ENCODE measurements around the gene FBXL15.

FBXL15 gene

GRCh38 chr10:102424145-102424544, 3.5 kb downstream of the FBXL15 start:
- no peak overlapping the region for H3K4me3 ChIP-seq (ENCODE audit: low read depth, low read length)
- DNase-seq (ENCODE audit: low read depth): no peak

DNA sequence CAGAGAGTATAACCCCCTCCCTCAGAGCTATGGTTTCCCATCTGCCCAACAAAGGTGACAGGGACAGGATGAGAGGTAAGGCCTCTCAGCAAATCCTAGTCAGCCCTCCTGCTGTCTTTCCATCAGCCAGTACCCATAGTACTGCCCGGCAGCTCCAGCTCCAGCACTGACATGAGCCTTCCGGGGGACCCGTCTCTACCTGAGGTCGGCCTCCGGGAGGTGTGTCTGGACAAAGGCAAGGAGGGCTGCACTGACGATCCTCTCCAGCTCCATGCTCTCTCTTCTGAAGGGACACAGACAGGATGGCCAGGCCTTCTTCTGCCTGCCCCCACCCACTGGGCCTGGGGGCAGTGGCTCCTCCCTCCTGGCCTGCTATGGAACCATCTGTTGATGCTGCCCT, 4.3 kb downstream of the FBXL15 start:
- no peak overlapping the region for H3K4me3 ChIP-seq (ENCODE audit: low read depth, low read length)
- no peak for DNase-seq (ENCODE audit: low read depth)

DNA sequence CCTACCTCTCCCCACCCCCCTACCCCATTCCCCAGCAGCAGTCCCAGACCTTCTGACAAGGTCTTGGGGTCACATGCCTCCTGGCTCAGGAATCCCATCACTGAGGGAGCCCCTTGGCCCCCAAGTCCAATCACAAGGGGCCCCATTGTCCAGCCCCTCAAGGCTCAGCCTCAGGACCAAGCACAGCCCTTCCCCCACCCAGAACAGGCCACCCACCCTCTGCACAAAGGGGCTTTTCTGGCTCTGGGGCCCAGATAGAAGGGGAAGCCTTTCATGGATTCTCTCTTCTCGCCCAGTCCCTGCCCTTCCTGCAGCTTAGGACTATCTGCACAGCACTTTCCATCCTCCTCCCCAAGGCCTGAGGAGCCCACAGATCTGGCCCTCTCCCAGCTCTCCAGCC, 4.8 kb downstream of the FBXL15 start:
- H3K4me3 ChIP-seq (ENCODE audit: low read depth, low read length): no peak overlapping the region
- no peak for DNase-seq (ENCODE audit: low read depth)

DNA sequence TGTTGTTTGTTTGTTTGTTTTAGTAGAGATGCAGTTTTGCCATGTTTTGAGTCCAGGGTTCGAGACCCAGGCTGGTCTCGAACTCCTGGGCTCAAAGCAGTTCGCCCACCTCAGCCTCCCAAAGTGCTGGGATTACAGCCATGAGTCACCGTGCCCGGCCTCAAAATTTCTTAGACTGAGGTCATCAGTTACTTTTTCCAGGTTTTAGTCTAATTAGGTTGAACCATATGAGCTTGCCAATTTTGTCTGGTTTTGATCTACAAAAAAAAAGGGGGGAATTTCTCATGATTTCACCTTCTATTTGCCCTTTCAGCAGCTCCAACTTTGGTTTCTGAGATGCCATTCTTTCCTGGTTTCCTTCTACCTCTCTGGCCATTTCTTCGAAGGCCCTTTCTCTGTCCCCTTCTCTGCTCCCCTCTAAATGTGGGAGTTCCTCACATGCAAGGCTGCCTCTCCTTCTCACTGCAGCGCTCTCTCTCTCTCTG, 6.2 kb downstream of the FBXL15 start:
- DNase-seq (ENCODE audit: low read depth): no peak
- no peak overlapping the region for H3K4me3 ChIP-seq (ENCODE audit: low read depth, low read length)

GRCh38 chr10:102429468-102429867, 8.8 kb downstream of the FBXL15 start:
- no peak overlapping the region for H3K4me3 ChIP-seq (ENCODE audit: low read depth, low read length)
- DNase-seq (ENCODE audit: low read depth): no peak

GRCh38 chr10:102431452-102432124, 11.0 kb downstream of the FBXL15 start:
- peak overlapping the region; percentile 90 for H3K4me3 ChIP-seq (ENCODE audit: low read depth, low read length)
- DNase-seq (ENCODE audit: low read depth): no peak

DNA sequence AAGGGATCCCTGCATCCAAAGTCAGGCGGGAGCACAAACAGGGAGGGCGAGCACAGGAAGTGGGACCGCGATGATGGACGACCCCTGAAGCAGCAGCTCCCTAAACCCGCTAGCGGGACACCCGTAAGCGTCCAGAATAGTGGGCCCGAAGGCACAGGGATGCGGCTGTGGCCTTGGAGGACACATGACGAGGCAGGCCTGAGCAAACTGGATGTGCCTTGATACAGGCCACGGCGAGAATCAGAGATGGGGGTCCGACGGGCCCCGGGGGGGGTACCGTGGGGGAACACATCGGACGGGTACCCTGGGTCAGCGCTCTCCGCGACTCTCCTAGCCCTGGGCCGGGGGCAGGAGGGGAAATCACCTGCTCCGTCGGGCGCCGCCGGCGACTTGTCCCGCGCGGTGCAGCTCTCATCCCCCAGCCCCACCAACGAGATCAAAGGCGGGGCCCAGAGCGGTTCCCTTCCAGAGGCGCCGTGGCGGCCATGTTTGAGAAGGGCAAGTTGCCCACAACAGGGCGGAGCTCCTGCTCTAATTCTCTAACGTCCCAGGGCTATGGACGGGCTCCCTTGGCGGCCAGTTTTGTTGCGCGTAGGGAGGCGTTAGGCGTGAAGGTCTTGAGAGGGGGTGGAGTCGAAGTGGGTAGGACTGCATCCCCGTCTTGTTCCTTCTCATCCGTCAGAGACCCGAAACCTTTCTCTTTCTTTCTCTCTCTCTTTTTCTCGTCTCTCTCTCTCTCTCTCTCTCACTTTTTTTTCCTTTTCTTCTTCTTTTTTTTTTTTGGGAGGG, 11.7 kb downstream of the FBXL15 start, which contains the start of gene CUEDC2:
Gene CUEDC2 (minus strand): TSS at position 413 of the 789 bp plus-strand sequence. CDS start 7,386 bp downstream, outside the sequence.
- peak within 1 kb of the TSS; percentile 90 for H3K4me3 ChIP-seq (ENCODE audit: low read depth, low read length)
- DNase-seq (ENCODE audit: low read depth): peak; percentile 90

- DNase-seq (ENCODE audit: low read depth): no peak
- no peak overlapping the region for H3K4me3 ChIP-seq (ENCODE audit: low read depth, low read length)
Observed at GRCh38 chr10:102433619-102434046, 13.0 kb downstream of the FBXL15 start.

GRCh38 chr10:102434394-102435132, 13.9 kb downstream of the FBXL15 start:
- no peak overlapping the region for H3K4me3 ChIP-seq (ENCODE audit: low read depth, low read length)
- no peak for DNase-seq (ENCODE audit: low read depth)

DNA sequence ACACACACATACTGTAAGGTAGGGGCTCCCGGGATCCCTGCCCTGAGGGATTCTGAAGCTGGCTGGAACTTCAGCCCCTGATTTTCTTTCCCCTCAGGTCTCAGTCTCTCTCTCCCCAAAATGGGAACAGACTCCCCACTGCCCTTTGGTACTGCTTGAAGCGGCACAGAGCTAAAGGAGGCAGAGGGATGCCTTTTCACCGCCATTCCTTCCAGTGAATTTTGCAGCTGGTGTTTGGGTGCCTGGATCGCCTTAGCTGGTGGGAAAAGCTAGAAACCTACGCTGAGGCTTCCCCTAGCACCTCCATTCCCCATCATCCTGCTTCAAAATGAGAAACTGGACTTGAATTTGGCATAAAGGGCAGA, 14.5 kb downstream of the FBXL15 start:
- H3K4me3 ChIP-seq (ENCODE audit: low read depth, low read length): peak overlapping the region; percentile 29

DNA sequence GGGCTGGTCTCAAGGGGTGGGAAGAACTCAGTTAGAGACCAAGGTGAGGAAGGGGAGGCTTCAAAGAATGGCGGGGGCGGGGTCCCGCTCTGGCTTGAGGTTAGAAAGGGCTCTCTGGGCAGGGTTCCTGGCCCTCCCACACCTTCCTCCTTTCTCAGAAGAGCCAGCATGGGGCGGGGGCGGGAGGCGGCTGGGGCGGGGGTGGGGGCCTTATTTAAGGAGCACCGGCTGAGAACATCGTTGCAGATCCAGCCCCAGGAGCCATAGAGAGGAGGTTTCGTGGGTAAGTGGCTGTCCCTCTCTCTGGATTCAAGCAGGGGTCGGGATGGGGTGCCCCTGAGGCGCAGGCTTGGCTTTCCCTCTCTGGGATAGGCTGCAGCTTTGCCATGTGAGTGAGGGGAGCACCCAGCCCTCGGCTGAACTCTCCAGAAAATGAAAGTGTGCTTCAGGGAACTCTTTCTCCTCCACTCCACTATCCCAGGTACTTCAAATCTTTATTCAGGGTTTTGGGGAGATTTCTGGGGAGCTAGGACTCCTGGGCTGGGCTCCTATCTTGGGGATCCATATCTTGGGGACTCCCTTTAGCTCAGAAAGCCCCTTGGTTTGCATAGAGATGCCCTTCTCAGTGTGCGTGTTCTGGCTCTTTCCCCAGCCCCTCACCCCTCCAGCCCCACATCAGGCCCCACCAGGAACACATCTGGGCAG, 15.0 kb downstream of the FBXL15 start:
- H3K4me3 ChIP-seq (ENCODE audit: low read depth, low read length): peak overlapping the region; percentile 47
- DNase-seq (ENCODE audit: low read depth): no peak

More for the DNA sequence above, 14.5 kb downstream of the FBXL15 start:
- DNase-seq (ENCODE audit: low read depth): no peak

GRCh38 chr10:102436312-102436711, 15.7 kb downstream of the FBXL15 start:
- DNase-seq (ENCODE audit: low read depth): no peak
- peak overlapping the region; percentile 47 for H3K4me3 ChIP-seq (ENCODE audit: low read depth, low read length)

GRCh38 chr10:102437515-102437914, 16.9 kb downstream of the FBXL15 start:
- H3K4me3 ChIP-seq (ENCODE audit: low read depth, low read length): no peak overlapping the region

DNA sequence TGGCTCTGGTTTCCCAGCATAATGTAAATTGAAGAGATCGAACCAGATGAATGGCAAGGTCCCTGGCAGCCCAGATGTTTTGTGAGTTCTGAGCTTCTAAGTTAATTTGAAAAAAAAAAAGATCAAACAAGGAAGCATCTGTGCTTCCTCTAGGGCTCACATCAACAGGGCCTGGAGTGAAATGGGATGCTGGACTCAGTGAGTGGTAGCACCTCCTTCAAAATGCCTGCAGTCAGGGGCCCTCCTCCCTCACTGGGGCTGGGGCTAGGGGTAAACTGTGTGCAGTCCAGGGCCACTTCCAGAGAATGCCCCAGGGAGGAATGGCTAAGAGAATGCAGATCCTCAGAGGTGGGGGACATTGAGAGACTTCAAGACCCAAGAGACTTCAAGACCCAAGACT, 17.7 kb downstream of the FBXL15 start:
- DNase-seq (ENCODE audit: low read depth): no peak
- H3K4me3 ChIP-seq (ENCODE audit: low read depth, low read length): no peak overlapping the region

More at GRCh38 chr10:102437515-102437914, 16.9 kb downstream of the FBXL15 start:
- no peak for DNase-seq (ENCODE audit: low read depth)

DNA sequence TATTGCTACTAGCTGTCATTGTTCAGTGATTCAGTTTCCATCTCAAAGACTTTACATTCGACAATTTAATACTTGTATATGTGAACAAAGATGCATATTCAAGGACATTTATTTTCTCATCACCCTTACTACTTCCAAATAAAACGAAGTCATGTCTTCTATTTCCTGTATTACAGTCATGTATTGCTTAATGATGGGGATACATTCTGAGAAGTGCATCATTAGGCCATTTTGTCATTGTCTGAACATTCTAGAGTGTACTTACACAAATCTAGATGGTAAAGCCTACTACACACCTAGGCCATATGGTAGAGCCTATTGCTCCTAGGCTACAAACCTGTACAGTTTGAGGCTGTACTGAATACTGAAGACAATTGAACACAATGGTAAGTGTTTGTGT, 24.2 kb downstream of the FBXL15 start:
- no peak overlapping the region for H3K4me3 ChIP-seq (ENCODE audit: low read depth, low read length)
- no peak for DNase-seq (ENCODE audit: low read depth)

GRCh38 chr10:102449321-102450123, 28.9 kb downstream of the FBXL15 start:
- DNase-seq (ENCODE audit: low read depth): peak; percentile 27
- H3K4me3 ChIP-seq (ENCODE audit: low read depth, low read length): peak overlapping the region; percentile 72

DNA sequence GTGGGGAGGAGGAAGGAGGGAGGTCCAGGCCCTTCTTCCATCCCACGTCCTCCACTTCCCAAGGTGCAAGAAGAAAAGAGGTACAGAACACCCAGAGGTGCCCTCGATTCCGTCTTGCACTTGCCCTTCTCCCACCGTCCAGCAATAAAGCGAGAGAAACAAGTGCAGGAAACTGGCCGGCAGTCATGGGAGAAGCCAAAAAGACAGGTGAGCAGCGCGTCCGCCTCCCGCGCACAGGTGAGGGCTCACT, 29.4 kb downstream of the FBXL15 start:
- DNase-seq (ENCODE audit: low read depth): no peak
- H3K4me3 ChIP-seq (ENCODE audit: low read depth, low read length): peak overlapping the region; percentile 72

DNA sequence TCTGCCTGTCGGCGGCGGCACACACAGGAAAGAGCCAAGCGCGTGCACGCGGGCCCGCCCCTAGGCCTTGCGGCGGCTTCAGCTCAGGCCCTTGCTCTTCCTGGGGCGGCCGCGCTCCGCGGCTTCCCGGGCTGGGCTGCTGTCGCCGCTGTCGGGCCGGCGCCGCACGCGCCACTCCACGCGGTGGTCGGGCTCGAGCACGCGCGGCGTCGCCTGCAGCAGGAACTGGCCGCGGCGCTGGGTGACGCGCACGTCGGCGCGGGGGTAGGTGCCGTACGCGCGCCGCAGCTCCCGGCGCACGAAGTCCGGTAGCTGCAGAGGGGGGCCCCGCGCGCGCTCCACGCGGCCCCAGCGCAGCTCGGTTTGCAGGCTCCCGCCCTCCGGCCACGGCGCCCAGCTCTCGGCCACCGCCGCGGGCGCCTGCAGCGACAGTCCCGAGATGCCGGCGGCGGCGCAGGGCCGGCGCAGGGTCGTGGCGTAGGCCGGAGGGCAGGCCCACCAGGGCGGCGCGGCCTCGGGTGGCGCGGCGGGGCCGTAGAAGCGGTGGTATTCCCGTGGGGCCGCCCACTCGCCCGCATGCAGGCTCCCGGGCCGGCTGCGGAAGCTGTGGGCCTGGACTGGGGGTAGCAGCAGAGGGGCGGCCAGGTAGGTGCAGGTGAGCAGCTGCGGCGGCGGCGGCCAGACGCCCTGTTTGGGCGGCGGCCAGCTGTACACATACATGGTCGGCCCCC, 29.9 kb downstream of the FBXL15 start:
- peak overlapping the region; percentile 72 for H3K4me3 ChIP-seq (ENCODE audit: low read depth, low read length)
- peak; percentile 32 for DNase-seq (ENCODE audit: low read depth)
